Measurements from ENCODE around the gene ATP10A.
"Not testable (repeated sequence)": the region's sequence is repeated elsewhere in the genome, so short reads cannot be mapped to it uniquely, and the experiment has no call there.

Gene ATP10A

DNA sequence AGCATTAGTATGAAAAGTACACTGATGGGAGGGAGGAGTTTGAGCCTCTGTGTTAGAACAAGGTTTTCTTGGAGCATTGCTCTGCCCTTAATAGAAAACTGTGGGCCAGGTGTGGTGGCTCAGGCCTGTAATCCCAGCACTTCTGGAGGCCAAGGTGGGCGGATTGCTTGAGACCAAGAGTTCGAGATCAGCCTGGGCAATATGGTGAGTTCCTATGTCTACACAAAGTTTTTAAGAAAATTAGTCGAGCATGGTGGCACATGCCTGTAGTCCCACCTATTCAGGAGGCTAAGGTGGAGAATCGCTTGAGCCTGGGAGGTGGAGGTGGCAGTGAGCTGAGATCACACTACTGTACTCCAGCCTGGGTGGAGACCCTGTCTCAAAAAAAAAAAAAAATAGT, 103.7 kb downstream of the ATP10A start:
- TF ChIP-seq, protein P1, sequence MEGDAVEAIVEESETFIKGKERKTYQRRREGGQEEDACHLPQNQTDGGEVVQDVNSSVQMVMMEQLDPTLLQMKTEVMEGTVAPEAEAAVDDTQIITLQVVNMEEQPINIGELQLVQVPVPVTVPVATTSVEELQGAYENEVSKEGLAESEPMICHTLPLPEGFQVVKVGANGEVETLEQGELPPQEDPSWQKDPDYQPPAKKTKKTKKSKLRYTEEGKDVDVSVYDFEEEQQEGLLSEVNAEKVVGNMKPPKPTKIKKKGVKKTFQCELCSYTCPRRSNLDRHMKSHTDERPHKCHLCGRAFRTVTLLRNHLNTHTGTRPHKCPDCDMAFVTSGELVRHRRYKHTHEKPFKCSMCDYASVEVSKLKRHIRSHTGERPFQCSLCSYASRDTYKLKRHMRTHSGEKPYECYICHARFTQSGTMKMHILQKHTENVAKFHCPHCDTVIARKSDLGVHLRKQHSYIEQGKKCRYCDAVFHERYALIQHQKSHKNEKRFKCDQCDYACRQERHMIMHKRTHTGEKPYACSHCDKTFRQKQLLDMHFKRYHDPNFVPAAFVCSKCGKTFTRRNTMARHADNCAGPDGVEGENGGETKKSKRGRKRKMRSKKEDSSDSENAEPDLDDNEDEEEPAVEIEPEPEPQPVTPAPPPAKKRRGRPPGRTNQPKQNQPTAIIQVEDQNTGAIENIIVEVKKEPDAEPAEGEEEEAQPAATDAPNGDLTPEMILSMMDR (IDR thresholded peaks at IDR 0.05; ENCODE audit: insufficient read depth, low read depth, low read length, missing control alignments): no peak
- no peak overlapping the region for H3K4me3 ChIP-seq (ENCODE audit: low read depth, low read length)
- DNase-seq (ENCODE audit: low read depth): no peak

DNA sequence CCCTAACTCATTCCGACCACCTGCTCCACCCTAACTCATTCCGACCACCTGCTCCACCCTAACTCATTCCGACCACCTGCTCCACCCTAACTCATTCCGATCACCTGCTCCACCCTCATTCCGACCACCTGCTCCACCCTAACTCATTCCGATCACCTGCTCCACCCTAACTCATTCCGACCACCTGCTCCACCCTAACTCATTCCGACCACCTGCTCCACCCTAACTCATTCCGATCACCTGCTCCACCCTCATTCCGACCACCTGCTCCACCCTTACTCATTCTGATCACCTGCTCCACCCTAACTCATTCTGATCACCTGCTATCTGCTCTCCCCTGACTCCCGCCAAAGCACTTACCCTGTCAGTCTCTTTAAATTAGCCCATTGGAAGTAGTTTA, 104.5 kb downstream of the ATP10A start:
- not testable (repeated sequence) for DNase-seq (ENCODE audit: low read depth); H3K4me3 ChIP-seq (ENCODE audit: low read depth, low read length)

- no peak for DNase-seq (ENCODE audit: low read depth)
- TF ChIP-seq, protein P1 (IDR thresholded peaks at IDR 0.05; ENCODE audit: insufficient read depth, low read depth, low read length, missing control alignments): no peak
Observed at GRCh38 chr15:25743548-25744275, 119.4 kb downstream of the ATP10A start.

GRCh38 chr15:25742776-25743547, 120.2 kb downstream of the ATP10A start:
- no peak for DNase-seq (ENCODE audit: low read depth)
- TF ChIP-seq, protein P1 (IDR thresholded peaks at IDR 0.05; ENCODE audit: insufficient read depth, low read depth, low read length, missing control alignments): no peak
- H3K4me3 ChIP-seq (ENCODE audit: low read depth, low read length): no peak overlapping the region

More at GRCh38 chr15:25743548-25744275, 119.4 kb downstream of the ATP10A start:
- no peak overlapping the region for H3K4me3 ChIP-seq (ENCODE audit: low read depth, low read length)

DNA sequence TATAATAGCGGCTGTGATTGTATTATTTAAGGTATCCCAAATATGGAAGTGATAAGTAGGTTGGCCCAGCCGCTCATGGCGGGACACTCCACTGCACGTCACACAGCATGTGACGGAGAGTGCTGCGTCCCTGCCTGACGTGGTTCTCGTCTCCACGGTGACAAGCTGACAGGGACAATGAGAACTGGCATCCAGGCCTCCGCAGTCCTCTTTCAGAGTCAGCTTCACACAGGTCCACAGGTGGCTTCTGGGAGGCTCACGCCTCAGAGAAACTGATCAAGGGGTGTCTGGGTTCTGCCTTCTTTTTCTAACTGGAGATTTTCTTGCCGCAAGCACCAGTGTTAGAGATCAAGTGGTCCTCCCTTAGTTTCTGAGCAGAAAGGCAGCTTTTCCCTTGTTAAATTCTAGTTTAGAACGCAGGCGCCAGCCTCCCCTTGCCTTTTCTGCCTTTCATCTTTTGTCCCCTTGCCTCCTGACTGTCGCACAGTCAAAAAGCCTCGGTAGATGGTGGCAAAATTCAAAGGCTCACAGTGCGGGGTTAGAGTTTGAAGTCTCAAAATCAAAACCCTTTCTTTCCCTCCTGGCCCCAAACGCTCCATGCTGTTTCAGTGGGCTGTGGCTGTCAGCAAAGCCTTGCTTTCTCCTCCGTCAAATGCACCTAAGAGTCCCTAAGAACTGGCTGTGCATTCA, 120.9 kb downstream of the ATP10A start:
- H3K4me3 ChIP-seq (ENCODE audit: low read depth, low read length): no peak overlapping the region
- no peak for DNase-seq (ENCODE audit: low read depth)
- TF ChIP-seq, protein P1 (IDR thresholded peaks at IDR 0.05; ENCODE audit: insufficient read depth, low read depth, low read length, missing control alignments): no peak

DNA sequence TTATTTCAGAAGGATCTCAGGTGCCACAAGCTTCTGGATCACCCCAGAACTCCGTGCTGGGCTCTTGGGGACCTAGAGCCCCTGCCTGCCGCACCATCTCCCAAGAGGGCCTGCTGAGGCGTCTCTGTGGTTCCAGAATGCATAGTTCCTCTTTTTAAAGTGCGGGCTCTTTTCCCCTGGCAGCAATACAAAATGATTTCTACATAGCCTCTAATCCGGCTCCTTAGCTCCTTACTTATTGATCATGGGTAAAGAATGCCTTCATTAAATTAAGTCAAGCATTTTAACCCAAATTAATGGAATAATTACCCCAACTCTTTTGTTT, 121.9 kb downstream of the ATP10A start:
- H3K4me3 ChIP-seq (ENCODE audit: low read depth, low read length): no peak overlapping the region
- TF ChIP-seq, protein P1 (IDR thresholded peaks at IDR 0.05; ENCODE audit: insufficient read depth, low read depth, low read length, missing control alignments): no peak
- DNase-seq (ENCODE audit: low read depth): peak; percentile 4
